HG03097 (cell line): ENCODE results near the gene DCXR.

Experiments
- ATAC-seq: cut with Tn5 transposase; IDR thresholded peaks from one replicate; pipeline ENCODE4 v1.9.1; 2021; ENCODE audit not compliant: unreplicated experiment, low FRiP score

The DCXR gene

GRCh38 chr17:82076018-82076784 is 38.7 kb upstream of the DCXR start:
- ATAC-seq, result no peak

GRCh38 chr17:82073446-82073845 is 35.9 kb upstream of the DCXR start:
- ATAC-seq, result no peak

GRCh38 chr17:82072827-82073226 is 35.3 kb upstream of the DCXR start:
- ATAC-seq, result no peak

- ATAC-seq, result no peak
Measured at GRCh38 chr17:82070611-82071010, 33.1 kb upstream of the DCXR start.

- peak; percentile 69 for ATAC-seq
Measured at GRCh38 chr17:82065638-82066303, 28.3 kb upstream of the DCXR start, which contains the start of gene DUS1L. Gene DUS1L, minus strand, starts transcription at chr17:82065804. Its CDS starts 745 bp downstream, at chr17:82065059.

GRCh38 chr17:82065193-82065637 is 27.7 kb upstream of the DCXR start:
- ATAC-seq, result peak; percentile 18

GRCh38 chr17:82064433-82065192 is 27.1 kb upstream of the DCXR start:
- no peak for ATAC-seq

GRCh38 chr17:82063424-82064415 is 26.2 kb upstream of the DCXR start:
- no peak for ATAC-seq

- ATAC-seq, result no peak
Measured at GRCh38 chr17:82062984-82063368, 25.5 kb upstream of the DCXR start.

GRCh38 chr17:82062076-82062983 is 24.8 kb upstream of the DCXR start:
- no peak for ATAC-seq

- no peak for ATAC-seq
Measured at GRCh38 chr17:82061047-82061925, 23.8 kb upstream of the DCXR start.

- no peak for ATAC-seq
Measured at GRCh38 chr17:82060614-82061013, 23.1 kb upstream of the DCXR start.

- ATAC-seq, result no peak
Measured at GRCh38 chr17:82060001-82060380, 22.5 kb upstream of the DCXR start.

GRCh38 chr17:82059272-82060000 is 21.9 kb upstream of the DCXR start:
- no peak for ATAC-seq

GRCh38 chr17:82058855-82059249 is 21.4 kb upstream of the DCXR start:
- ATAC-seq, result no peak

GRCh38 chr17:82058230-82058854 is 20.8 kb upstream of the DCXR start:
- no peak for ATAC-seq
